Mammary epithelial cell (primary cell): ENCODE measurements around the gene LITAFD.

Experiments used
- CTCF ChIP-seq, 2 donors: IDR thresholded peaks in 1 of 2; conservative IDR thresholded peaks in 1 of 2; 2 replicates each; pipeline ENCODE4 v1.5.1; 2011 to 2012; ENCODE audit warnings: inconsistent platforms in 2 of 2, low read length in 2 of 2, mild to moderate bottlenecking in 2 of 2, control low read depth in 1 of 2, low read depth in 1 of 2; ENCODE audit not compliant: insufficient read depth in 1 of 2; ENCODE audit errors: extremely low read depth in 1 of 2
- EZH2 ChIP-seq: IDR thresholded peaks from 2 replicates; pipeline ENCODE4 v1.6.1; 2012; ENCODE audit warnings: low read length, inconsistent platforms, borderline replicate concordance

GRCh38 chr16:8853150-8853549 is 29.0 kb upstream of the LITAFD start:
- no peak for TF ChIP-seq CTCF (conservative IDR thresholded peaks at IDR 0.05 in 1 of 2, IDR thresholded peaks at IDR 0.05 in 1 of 2; ENCODE audit: extremely low read depth in 1 of 2, insufficient read depth in 1 of 2, low read depth in 1 of 2, low read length in 2 of 2)
- TF ChIP-seq EZH2: no peak
